ENCODE measurements around the gene CASZ1. TPM values are rescaled to one million over a fixed set of nuclear protein-coding genes. Genes with fewer than 3 reads are reported as not detected.

Gene CASZ1
- total RNA-seq, 1 experiment from 2014 or later, result 3.9 TPM

DNA sequence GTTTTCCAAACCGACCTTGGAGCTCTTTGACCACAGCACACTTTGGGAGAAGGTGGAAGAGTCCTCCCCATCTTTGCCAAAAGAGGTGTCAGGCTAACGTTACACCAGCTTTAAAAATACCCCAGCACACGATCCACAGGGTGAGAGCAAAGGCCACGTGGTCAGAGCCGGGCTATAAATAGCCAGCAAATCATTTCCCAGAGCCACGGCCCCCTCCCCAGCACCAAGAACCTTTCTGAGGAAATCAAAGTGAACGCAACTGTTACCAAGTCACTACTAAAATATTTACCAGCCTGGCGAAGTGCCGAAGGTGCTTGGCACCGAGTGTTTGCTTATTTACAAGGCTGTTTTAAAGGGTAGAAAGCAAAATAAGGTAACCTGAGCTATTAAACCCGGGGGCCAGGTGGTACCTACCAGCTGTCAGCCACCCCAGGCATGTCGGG, 72.4 kb downstream of the CASZ1 start:
- no peak overlapping the region for H2AFZ ChIP-seq (ENCODE audit: low read length)
- peaks cover 15 to 49% of the 10 kb centered on the region in 2 experiments for H3K4me1 Mint-ChIP-seq
- H3K4me3 Mint-ChIP-seq, result no peak overlapping the region
- H3T11ph ChIP-seq (ENCODE audit: low read length), result no peak overlapping the region
- no peak for DNase-seq
- H3K18ac ChIP-seq (ENCODE audit: insufficient read length, low read depth, low read length), result no peak overlapping the region
- no peak overlapping the region for H4K8ac ChIP-seq (replicated peaks; ENCODE audit: insufficient read length, low read depth, low read length)
- no peaks in the 10 kb centered on the region for H3K9me3 ChIP-seq (ENCODE audit: control insufficient read depth, low read depth, low read length)
- H3K36me3 Mint-ChIP-seq (ENCODE audit: insufficient read depth in 1 of 3, low read depth in 3 of 3), result no peaks in the 10 kb centered on the region
- no peaks in the 10 kb centered on the region for H3K27me3 Mint-ChIP-seq (ENCODE audit: low read depth)
- TF ChIP-seq, protein P1, sequence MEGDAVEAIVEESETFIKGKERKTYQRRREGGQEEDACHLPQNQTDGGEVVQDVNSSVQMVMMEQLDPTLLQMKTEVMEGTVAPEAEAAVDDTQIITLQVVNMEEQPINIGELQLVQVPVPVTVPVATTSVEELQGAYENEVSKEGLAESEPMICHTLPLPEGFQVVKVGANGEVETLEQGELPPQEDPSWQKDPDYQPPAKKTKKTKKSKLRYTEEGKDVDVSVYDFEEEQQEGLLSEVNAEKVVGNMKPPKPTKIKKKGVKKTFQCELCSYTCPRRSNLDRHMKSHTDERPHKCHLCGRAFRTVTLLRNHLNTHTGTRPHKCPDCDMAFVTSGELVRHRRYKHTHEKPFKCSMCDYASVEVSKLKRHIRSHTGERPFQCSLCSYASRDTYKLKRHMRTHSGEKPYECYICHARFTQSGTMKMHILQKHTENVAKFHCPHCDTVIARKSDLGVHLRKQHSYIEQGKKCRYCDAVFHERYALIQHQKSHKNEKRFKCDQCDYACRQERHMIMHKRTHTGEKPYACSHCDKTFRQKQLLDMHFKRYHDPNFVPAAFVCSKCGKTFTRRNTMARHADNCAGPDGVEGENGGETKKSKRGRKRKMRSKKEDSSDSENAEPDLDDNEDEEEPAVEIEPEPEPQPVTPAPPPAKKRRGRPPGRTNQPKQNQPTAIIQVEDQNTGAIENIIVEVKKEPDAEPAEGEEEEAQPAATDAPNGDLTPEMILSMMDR (conservative IDR thresholded peaks at IDR 0.05), result no peak
- no peak overlapping the region for H3K9ac ChIP-seq (ENCODE audit: extremely low read depth, insufficient read length, low read length)
- no peaks in the 10 kb centered on the region; the same call in 1 of the 2 replicates for H3K4me1 ChIP-seq (ENCODE audit: insufficient read depth, low read length)
- no peak overlapping the region for H2BK12ac ChIP-seq (ENCODE audit: insufficient read length, low read depth, low read length)
- no peak overlapping the region for H3K56ac ChIP-seq (ENCODE audit: insufficient read length, low read depth, low read length)
- no peaks in the 10 kb centered on the region for H3K79me1 ChIP-seq (ENCODE audit: insufficient read depth, low read depth, low read length, poor library complexity, severe bottlenecking)
- WGBS (ENCODE audit: extremely low coverage, insufficient read length, low lambda C conversion rate), result no CpG with 5 or more reads among the region's 12 CpGs
- no peak overlapping the region for H3K4me2 ChIP-seq (ENCODE audit: insufficient read depth, insufficient read length, low read length)
- no peak overlapping the region for H3K27ac ChIP-seq (ENCODE audit: insufficient read length, low read depth, low read length)
- H4K20me1 ChIP-seq (ENCODE audit: control insufficient read depth, insufficient read depth, insufficient read length), result no peaks in the 10 kb centered on the region
- H3K27ac Mint-ChIP-seq, result peak overlapping the region in 1 of 3 experiments; percentile 77; a peak in 1 of 7 replicates
- no peaks in the 10 kb centered on the region for H3K23me2 ChIP-seq (ENCODE audit: insufficient read length, low read depth, low read length, poor library complexity, severe bottlenecking)
- H2AK5ac ChIP-seq (ENCODE audit: insufficient read length, low read length), result no peak overlapping the region
- no peak overlapping the region for H3K4ac ChIP-seq (ENCODE audit: low read depth, low read length)
- no peak overlapping the region for H3K23ac ChIP-seq (ENCODE audit: insufficient read length, low read depth, low read length)
- no peak overlapping the region for H2BK120ac ChIP-seq (ENCODE audit: low read depth, low read length, poor library complexity, severe bottlenecking)
- no peaks in the 10 kb centered on the region; a peak in 1 of 5 replicates for H3K9me3 Mint-ChIP-seq
- no peak overlapping the region for H4K91ac ChIP-seq (ENCODE audit: insufficient read length, low read depth, low read length)
- H2BK5ac ChIP-seq (ENCODE audit: insufficient read length, low read length), result no peak overlapping the region
- no peak overlapping the region for H4K5ac ChIP-seq (ENCODE audit: insufficient read length, low read depth, low read length)
- no peak overlapping the region for H2BK15ac ChIP-seq (ENCODE audit: low read depth, low read length)
- no peak overlapping the region for H2BK20ac ChIP-seq (ENCODE audit: low read depth, low read length, poor library complexity, severe bottlenecking)
- no peaks in the 10 kb centered on the region for H3K79me2 ChIP-seq (ENCODE audit: insufficient read depth, low read length)
- no peak overlapping the region; the same call in 1 of the 2 replicates for H3K14ac ChIP-seq (ENCODE audit: insufficient read depth, low read length)
- no peaks in the 10 kb centered on the region for H3K27me3 ChIP-seq (ENCODE audit: insufficient read depth, low read length)

Measured in H9 (cell line).